ENCODE results near the gene MXD3.
"Not testable (repeated sequence)": the region's sequence is repeated elsewhere in the genome, so short reads cannot be mapped to it uniquely, and the experiment has no call there.

Gene MXD3

DNA sequence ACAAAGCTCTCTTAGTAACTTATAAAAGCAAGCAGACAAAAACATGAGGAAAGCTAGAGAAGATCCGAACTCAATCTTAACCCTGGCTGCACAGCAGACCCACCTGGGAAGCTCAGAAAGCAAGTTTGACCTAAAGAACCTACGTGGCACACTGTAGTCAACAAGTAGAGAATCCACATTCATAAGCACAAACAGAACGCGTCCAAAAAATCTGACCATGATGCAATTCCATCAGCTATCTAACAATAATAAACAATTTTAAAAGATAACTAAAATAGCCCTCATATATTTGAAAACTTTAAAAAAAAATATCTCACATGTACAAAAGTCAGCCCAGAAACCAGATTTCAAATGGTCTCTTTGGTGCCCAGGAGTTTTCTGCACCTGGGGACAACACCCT lies 35.1 kb upstream of the MXD3 start:
- DNase-seq (ENCODE audit: low read depth) = no peak
- H3K4me3 ChIP-seq (ENCODE audit: low read depth, low read length) = no peak overlapping the region

DNA sequence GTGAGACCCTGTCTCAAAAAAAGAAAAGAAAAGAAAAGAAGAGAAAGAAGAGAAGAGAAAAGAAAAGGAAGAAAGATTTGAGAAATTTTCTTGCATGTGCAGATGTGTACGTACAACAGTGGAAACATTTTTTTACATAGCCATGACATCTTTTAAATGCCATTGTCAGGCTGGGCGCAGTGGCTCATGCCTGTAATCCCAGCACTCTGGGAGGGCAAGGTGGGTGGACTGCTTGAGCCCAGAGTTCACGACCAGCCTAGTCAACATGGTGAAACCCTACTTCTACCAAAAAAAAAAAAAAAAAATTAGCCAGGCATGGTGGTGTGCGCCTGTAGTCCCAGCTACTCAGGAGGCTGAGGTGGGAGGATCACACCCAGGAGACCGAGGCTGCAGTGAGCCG lies 33.2 kb upstream of the MXD3 start:
- no peak overlapping the region for H3K4me3 ChIP-seq (ENCODE audit: low read depth, low read length)
- no peak for DNase-seq (ENCODE audit: low read depth)

GRCh38 chr5:177343777-177344176 lies 32.1 kb upstream of the MXD3 start:
- H3K4me3 ChIP-seq (ENCODE audit: low read depth, low read length) = no peak overlapping the region
- no peak for DNase-seq (ENCODE audit: low read depth)

DNA sequence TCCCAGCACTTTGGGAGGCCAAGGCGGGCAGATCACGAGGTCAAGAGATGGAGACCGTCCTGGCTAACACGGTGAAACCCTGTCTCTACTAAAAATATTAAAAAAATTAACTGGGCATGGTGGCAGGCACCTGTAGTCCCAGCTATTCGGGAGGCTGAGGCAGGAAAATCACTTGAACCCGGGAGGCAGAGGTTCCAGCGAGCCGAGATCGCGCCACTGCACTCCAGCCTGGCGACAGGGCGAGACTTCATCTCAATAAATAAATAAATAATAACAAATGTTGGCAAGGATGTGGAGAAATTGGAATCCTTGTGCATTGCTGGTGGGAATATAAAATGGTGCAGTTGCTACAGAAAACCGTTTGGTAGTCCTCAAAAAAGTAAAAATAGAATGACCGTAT lies 31.3 kb upstream of the MXD3 start:
- H3K4me3 ChIP-seq (ENCODE audit: low read depth, low read length); DNase-seq (ENCODE audit: low read depth): not testable (repeated sequence)

- H3K4me3 ChIP-seq (ENCODE audit: low read depth, low read length) = no peak overlapping the region
- DNase-seq (ENCODE audit: low read depth) = no peak
These were observed 27.5 kb upstream of the MXD3 start for GRCh38 chr5:177339107-177339638.

DNA sequence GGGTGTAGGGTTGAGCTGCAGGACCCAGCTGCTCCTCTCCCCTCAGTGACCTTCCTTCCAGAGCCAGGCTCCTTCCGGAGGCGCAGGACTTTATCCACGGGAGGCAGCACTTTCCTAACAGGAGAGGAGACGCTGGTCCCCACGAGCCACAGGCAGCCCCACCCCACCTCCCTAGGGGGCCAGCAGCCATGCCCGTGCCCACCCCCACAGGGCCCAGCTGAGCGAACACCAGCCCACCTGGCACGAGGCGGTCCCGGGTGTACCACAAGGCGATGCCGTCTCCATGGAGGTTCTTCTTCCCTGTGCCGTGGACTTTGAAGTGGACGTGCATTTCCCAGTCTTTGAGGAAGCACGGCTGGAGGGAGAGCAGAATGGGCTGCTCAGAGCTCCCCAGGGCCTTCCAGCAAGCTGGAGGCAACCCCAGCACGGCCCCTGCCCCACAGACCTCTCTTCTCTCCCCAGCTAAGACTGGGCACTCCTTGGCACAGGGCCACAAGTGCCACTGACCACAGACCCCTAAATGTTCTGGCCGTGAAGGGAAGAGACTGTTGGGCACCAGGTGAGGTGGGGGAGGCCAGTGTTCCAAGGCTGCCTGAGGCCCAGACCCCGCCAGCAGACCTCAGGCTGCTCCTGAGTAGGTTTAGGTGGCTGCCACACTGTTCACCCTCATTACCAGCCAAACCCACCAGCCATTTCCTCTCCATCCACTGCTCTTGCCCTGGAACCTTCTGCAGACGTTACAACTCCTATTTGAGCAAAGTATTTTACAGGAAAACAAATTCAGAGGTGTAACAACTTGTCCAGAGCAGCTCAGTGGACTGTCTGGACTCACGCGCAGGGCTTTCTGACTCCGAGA lies 26.8 kb upstream of the MXD3 start:
- no peak for DNase-seq (ENCODE audit: low read depth)
- no peak overlapping the region for H3K4me3 ChIP-seq (ENCODE audit: low read depth, low read length)

GRCh38 chr5:177336603-177337494 lies 25.2 kb upstream of the MXD3 start:
- no peak overlapping the region for H3K4me3 ChIP-seq (ENCODE audit: low read depth, low read length)
- DNase-seq (ENCODE audit: low read depth) = no peak

GRCh38 chr5:177336112-177336511 lies 24.4 kb upstream of the MXD3 start:
- H3K4me3 ChIP-seq (ENCODE audit: low read depth, low read length) = no peak overlapping the region
- no peak for DNase-seq (ENCODE audit: low read depth)

- H3K4me3 ChIP-seq (ENCODE audit: low read depth, low read length) = no peak overlapping the region
- DNase-seq (ENCODE audit: low read depth) = no peak
These were observed 24.0 kb upstream of the MXD3 start for GRCh38 chr5:177335701-177336065.

- DNase-seq (ENCODE audit: low read depth) = no peak
- no peak overlapping the region for H3K4me3 ChIP-seq (ENCODE audit: low read depth, low read length)
These were observed 23.3 kb upstream of the MXD3 start for GRCh38 chr5:177334781-177335700.

DNA sequence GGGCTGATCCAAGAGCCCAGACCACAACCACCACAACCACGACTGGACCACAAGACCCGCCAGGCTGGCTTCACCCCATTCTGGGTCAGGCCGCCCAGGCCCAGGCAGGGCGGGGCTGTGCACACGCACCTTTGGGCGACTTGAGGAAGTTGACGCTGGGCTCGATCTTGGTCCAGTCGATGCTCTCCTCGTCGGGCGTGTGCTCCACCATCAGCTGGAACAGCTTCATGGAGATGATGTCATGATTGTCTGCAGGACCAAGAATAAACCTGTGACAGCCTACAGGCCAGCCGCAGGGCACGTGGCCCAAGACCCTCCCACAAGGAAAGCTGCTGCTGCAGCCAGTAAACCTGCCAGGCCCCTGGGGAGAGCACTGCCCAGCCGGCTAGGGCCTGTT lies 22.5 kb upstream of the MXD3 start:
- no peak for DNase-seq (ENCODE audit: low read depth)
- no peak overlapping the region for H3K4me3 ChIP-seq (ENCODE audit: low read depth, low read length)

GRCh38 chr5:177333420-177334154 lies 21.9 kb upstream of the MXD3 start:
- no peak for DNase-seq (ENCODE audit: low read depth)
- H3K4me3 ChIP-seq (ENCODE audit: low read depth, low read length) = no peak overlapping the region

GRCh38 chr5:177332896-177333260 lies 21.2 kb upstream of the MXD3 start:
- no peak for DNase-seq (ENCODE audit: low read depth)
- H3K4me3 ChIP-seq (ENCODE audit: low read depth, low read length) = no peak overlapping the region

DNA sequence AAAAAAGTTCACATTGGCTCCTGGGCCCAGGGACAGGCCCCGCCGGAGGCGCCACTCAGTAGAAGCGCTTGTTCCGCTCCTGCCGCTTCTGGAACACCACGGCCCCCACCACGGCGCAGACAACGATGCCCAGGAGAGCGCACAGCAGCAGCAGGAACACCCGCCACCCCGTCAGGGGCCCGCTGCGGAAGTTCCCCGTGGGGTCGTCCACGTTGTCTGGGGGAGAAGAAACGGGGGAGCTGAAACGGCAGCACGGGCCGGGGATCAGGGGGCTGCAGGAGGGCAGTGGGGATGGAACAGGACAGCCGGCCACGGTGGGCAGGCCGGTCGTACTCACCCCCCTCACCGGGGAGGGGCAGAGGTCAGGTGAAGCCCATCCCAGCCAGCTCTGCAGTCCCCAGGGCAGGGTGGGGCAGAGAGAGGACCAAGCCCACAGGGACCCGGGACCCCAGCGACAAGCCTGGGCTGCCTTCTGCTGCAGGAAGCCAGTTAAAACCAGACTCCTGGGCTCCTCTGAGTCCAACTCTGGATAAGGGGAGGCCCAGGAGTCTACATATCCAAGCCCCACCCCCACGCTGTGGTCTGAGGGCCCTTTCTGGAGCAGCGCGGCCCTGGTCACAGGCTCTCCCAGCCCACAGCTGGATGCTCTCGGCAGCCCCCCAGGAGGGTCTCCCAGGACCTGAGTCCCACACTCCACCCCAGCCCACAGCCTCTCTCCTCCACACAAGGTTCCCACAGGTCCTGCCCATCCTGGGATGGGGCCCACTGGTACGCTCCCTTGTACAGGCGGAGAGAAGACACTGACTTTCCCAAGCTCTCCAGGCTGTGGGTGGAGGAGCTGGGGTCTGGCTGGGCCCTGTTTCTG lies 20.6 kb upstream of the MXD3 start:
- DNase-seq (ENCODE audit: low read depth) = no peak
- no peak overlapping the region for H3K4me3 ChIP-seq (ENCODE audit: low read depth, low read length)

- no peak for DNase-seq (ENCODE audit: low read depth)
- H3K4me3 ChIP-seq (ENCODE audit: low read depth, low read length) = no peak overlapping the region
These were observed 19.5 kb upstream of the MXD3 start for GRCh38 chr5:177330991-177331842.

DNA sequence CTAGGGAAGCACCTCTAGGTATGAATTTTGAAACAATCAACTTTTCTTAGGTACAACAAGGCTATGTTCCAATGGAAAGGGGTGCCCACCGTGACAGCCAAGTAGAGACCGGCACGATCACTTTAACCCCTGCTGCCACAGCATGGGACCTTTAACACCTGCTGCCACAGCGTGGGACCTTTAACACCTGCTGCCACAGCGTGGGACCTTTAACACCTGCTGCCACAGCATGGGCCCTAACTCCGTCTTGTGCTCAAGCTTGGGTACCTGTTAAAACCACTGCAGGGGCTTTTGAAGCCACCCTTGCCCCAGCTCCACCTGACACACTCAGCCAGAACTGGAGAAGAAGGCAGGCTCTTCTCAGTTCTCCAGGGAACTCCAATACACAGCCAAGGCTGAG lies 18.2 kb upstream of the MXD3 start:
- H3K4me3 ChIP-seq (ENCODE audit: low read depth, low read length) = no peak overlapping the region
- no peak for DNase-seq (ENCODE audit: low read depth)

- DNase-seq (ENCODE audit: low read depth) = no peak
- no peak overlapping the region for H3K4me3 ChIP-seq (ENCODE audit: low read depth, low read length)
These were observed 17.0 kb upstream of the MXD3 start for GRCh38 chr5:177328545-177329231.
